RCC 7860 (cell line): ENCODE results near the gene ADORA2B.
"Not testable (repeated sequence)": the region's sequence is repeated elsewhere in the genome, so short reads cannot be mapped to it uniquely, and the experiment has no call there.

Experiments
- DNase-seq: peaks from one replicate; pipeline ENCODE4 v3.0.0-alpha.2; 2015; ENCODE audit warnings: low spot score
- FAIRE-seq: peaks from 2 replicates; lab custom pipeline; 2012; peaks lifted over from hg19 to GRCh38; lab: Jason Lieb, UNC

The ADORA2B gene

GRCh38 chr17:15944759-15945526, at the start of gene ADORA2B:
ADORA2B (plus strand) TSS chr17:15945130; CDS start chr17:15945249, 119 bp downstream.
- FAIRE-seq = no peak
- peak; percentile 30 for DNase-seq

GRCh38 chr17:15896277-15896676, 48.7 kb upstream of the ADORA2B start:
- no peak for DNase-seq
- no peak for FAIRE-seq

- DNase-seq = no peak
- FAIRE-seq = no peak
Observed at GRCh38 chr17:15896834-15897233, 48.1 kb upstream of the ADORA2B start.

- DNase-seq, FAIRE-seq: not testable (repeated sequence)
Observed at GRCh38 chr17:15899596-15899995, 45.3 kb upstream of the ADORA2B start.

GRCh38 chr17:15900871-15901270, 44.1 kb upstream of the ADORA2B start:
- no peak for FAIRE-seq
- DNase-seq = no peak

- not testable (repeated sequence) for FAIRE-seq
Observed at GRCh38 chr17:15905236-15905635, 39.7 kb upstream of the ADORA2B start.

GRCh38 chr17:15907290-15907689, 37.6 kb upstream of the ADORA2B start:
- DNase-seq (no peak), FAIRE-seq (no peak)

More at GRCh38 chr17:15905236-15905635, 39.7 kb upstream of the ADORA2B start:
- not testable (repeated sequence) for DNase-seq

GRCh38 chr17:15908378-15908777, 36.6 kb upstream of the ADORA2B start:
- FAIRE-seq (no peak), DNase-seq (no peak)

- DNase-seq (no peak), FAIRE-seq (no peak)
Observed at GRCh38 chr17:15909481-15909991, 35.4 kb upstream of the ADORA2B start.

- DNase-seq (no peak), FAIRE-seq (no peak)
Observed at GRCh38 chr17:15910791-15911190, 34.1 kb upstream of the ADORA2B start.

GRCh38 chr17:15911701-15912100, 33.2 kb upstream of the ADORA2B start:
- not testable (repeated sequence) for FAIRE-seq, DNase-seq

- DNase-seq (no peak), FAIRE-seq (no peak)
Observed at GRCh38 chr17:15912416-15912955, 32.4 kb upstream of the ADORA2B start.

GRCh38 chr17:15913826-15914225, 31.1 kb upstream of the ADORA2B start:
- no peak for FAIRE-seq
- no peak for DNase-seq

- no peak for FAIRE-seq
- DNase-seq = no peak
Observed at GRCh38 chr17:15914400-15915170, 30.3 kb upstream of the ADORA2B start.

- no peak for FAIRE-seq
Observed at GRCh38 chr17:15915961-15916360, 29.0 kb upstream of the ADORA2B start.

GRCh38 chr17:15917021-15917437, 27.9 kb upstream of the ADORA2B start:
- FAIRE-seq (no peak), DNase-seq (no peak)

More at GRCh38 chr17:15915961-15916360, 29.0 kb upstream of the ADORA2B start:
- DNase-seq = no peak

GRCh38 chr17:15917438-15918027, 27.4 kb upstream of the ADORA2B start:
- no peak for DNase-seq

GRCh38 chr17:15918261-15918660, 26.7 kb upstream of the ADORA2B start:
- FAIRE-seq = no peak
- DNase-seq = no peak

More at GRCh38 chr17:15917438-15918027, 27.4 kb upstream of the ADORA2B start:
- FAIRE-seq = no peak

- no peak for DNase-seq
- FAIRE-seq = no peak
Observed at GRCh38 chr17:15918661-15919259, 26.2 kb upstream of the ADORA2B start.

- DNase-seq = no peak
- FAIRE-seq = no peak
Observed at GRCh38 chr17:15919466-15919865, 25.5 kb upstream of the ADORA2B start.
